Measurements from ENCODE around the gene GALNT2.

GALNT2 gene

DNA sequence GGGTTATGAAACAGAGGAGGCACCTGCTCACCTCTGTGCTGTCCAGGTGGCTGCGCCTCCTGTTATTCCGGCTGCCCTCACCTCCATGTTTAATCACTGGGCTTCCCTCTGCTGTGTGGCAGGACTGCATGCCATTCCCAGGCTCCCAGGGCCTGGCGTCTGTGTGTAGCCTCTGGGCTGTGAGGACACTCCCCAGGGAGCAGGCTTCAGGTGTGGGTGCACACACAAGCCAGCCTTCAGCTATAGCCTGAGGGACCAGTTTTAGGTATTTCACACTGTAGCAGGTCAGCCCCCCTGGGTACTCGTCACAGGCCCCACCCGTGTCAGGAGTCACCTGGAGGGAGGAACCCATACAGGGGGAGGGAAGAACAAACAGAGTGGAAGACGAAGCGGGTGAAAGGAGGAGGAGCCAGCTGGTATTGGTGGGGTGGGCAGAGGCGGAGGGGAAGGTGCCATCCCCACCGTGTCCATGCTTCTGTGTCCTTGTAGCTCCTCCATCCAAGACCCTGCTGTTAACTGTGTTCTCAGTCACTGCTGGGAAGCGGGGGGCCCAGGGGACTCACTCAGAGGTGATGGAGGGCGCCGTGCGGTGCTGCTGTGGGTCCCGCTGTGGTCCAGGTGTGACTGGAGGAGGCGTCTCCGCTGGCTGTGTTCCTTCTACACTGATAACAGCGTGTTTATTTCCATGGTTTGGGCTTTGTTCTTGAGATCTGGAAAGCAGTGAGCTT lies 200.5 kb downstream of the GALNT2 start:
- no peak for DNase-seq

DNA sequence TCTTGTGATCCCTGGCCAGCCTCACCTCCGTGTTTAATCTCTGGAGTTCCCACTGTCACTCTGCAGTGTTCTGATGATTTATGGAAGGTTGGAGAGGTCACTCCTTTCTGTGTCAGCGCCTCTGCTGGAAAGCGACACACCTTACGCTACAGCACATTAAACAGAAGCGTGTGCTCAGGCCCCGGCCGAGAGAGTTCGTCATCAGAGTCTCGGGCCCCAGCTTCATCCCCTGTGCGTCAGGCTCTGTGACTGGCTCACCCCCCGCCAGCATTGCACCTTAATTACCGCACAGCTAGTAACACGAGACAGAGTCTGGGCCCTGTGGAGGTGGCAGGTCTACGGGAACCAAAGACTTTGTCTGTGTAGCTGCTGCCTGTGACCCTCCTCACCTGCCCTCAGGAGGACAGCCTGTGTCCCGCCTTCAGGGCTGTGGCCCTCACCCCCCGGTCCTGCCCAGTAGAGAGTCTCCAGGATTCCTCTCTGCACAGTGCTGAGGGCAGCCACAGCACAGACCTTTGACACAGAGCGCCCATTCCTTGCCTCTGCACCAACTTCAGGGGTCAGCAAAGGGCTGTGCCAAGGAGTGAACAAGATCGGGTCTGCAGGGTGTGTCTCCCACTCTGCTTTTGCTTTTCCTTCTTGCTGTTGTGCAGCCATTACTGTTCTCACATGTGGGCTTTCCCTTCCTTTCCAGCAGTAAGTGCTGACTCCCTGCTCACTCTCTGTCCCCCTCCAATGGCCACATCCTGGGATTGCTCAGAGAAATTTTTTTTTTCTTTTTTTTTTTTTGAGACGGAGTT lies 201.5 kb downstream of the GALNT2 start:
- no peak for DNase-seq

DNA sequence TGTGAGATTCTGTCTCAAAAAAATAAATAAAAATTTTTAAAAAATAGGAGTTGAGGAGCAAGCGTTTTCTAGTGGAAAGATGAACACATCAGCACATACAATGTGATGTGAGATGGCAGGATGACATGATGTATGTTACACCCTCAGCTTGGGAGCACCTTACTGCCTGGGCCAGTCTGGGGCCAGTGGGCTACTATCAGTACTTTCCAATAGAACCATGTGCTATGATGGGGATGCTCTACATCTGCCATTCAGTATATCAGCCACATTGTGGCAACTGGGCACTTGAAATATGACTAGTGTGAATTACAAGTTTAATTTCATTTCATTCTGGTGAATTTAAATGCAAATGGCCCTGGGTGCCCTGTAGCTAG lies 203.1 kb downstream of the GALNT2 start:
- no peak for DNase-seq

DNA sequence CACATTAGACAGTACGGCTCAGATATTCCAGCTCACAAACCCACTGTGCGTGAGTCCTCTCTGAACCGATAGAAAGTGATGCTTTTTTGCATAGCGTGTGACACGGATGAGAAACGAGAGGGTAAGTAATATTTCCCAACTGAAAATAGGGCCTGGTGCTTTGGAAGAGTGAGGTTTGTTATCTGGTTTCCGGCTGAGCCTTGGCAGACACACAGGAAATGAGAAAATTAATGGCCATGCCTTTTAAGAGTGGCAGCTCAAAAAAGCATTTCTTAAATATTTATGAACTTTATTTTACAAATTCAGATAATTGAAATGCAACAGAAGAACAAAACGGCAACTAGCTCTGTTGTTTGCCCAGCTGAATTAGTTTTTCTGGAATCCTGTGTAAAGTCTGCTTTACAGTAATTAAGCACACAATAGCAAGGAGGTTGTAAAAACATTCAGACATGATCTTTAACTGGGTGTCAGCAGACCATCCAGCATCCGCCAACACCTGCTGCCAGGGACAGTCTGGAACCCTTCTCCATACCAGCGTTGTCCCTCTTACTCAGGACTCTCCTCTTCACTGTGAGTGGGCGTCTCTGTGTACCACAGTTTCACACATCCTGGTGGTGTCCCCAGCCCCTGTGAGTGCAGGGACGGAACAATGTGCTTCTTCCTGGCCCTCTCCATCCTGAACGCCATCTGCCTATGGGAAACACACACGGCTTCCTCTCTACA lies 203.7 kb downstream of the GALNT2 start:
- no peak for DNase-seq

DNA sequence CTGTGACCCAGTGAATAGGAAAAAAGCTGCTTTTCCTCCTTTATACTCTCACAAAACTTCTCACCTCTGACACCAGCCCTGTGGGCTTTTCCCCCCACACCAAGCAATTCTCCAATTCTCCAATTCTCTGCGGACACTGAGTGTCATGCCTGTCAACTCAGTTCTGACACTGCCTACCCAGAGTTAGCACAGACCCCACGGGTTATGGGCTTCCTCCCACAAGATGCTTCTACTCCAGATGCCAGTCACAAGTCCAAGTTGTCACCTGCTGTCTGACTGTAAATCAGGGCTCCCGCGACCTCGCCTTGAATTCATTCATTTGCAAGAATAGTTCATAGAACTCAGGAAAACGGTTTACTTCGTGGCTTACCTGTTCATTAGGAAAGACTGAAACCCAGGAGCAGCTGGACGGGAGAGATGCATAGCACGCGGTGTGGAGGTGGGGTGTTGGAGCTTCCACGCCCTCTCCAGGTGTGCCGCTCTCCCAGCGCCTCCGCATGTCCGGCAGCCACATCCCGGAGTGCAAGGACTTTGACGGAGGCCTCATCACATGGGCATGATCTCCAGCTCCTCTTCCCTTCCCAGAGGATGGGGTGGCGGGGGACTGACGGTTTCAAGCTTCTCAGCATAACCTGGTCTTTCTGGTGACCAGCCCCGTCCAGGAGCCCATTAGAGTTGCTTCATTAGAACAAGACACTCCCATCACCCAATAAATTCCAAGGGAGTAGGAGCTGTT lies 204.4 kb downstream of the GALNT2 start:
- no peak for DNase-seq

DNA sequence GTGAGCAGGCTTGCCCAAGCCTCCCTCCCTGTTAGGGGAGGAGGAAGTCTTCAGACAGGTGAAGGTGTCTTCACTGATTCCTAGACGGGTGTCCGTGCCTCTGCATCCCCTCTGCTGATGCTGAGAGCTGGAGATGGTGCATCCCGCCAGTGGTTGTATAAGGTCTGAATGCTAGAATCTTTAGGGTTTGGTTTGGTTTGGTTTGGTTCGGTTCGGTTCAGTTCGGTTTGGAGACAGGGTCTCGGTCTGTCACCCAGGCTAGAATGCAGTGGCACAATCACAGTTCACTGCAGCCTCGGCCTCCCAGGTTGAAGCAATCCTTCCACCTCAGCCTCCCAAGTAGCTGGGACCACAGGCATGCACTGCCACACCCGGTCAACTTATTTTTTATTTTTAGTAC lies 205.5 kb downstream of the GALNT2 start:
- DNase-seq, result no peak

DNA sequence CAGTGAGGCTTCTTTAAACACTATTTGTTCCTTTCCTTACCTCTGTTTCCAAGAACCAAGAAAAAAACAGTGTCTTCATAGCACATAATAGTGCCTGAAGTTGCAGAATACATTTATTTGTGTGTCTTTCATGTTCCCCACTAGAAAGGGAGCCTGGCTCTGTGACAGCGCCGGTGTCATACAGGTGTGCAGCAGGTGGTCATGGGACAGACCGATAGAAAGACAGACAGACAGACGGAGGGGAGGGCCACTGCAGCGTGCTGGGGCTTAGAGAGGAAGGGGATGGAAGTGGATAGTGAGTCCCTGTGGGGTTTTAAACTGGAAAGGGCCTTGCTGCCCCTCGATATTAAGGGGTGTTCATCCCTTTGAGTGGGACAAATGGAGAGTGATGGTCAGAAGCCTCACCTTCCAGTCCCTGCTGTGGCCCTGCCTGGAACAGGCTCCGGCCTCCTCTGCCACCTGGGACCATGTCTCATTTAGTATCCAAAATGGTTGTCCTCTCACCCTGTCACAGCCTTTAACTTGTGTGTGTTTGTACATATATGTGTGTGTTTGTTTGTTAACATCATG lies 206.2 kb downstream of the GALNT2 start:
- no peak for DNase-seq

DNA sequence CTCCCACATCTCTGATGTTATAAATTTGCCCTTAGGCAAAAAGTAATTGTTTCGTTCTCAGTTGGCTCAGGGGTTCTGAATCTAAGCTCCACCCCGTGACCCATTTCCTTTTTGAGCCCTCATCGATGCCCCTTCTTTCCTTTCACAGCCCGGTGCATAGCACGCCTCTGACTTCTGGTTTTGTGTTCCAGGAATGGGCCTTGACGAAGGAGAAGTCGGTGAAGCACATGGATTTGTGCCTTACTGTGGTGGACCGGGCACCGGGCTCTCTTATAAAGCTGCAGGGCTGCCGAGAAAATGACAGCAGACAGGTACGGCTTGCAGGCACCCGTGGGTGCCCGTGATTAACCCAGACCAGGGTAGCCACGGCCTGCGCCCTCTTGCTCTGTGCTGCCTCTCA lies 207.2 kb downstream of the GALNT2 start:
- DNase-seq, result no peak

DNA sequence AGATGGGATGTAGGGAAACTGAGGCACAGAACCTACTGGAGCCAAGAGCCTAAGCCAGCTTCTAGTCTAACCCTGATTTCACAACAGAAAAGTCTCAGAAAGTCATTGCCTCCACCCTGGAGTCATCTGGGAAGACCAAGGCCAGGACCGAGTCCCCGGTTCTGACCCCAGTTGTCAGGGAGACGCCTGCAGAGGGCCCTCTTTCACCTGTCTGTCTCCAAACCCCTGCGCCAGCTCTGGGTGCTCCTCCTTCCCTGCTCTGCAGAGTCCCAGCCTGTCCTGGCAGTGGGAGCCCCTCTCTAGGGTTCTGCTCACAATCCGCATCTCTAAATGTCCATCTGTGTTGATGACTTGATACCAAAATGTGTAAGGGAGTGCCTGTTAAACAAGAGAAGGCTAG lies 209.4 kb downstream of the GALNT2 start:
- DNase-seq, result no peak

DNA sequence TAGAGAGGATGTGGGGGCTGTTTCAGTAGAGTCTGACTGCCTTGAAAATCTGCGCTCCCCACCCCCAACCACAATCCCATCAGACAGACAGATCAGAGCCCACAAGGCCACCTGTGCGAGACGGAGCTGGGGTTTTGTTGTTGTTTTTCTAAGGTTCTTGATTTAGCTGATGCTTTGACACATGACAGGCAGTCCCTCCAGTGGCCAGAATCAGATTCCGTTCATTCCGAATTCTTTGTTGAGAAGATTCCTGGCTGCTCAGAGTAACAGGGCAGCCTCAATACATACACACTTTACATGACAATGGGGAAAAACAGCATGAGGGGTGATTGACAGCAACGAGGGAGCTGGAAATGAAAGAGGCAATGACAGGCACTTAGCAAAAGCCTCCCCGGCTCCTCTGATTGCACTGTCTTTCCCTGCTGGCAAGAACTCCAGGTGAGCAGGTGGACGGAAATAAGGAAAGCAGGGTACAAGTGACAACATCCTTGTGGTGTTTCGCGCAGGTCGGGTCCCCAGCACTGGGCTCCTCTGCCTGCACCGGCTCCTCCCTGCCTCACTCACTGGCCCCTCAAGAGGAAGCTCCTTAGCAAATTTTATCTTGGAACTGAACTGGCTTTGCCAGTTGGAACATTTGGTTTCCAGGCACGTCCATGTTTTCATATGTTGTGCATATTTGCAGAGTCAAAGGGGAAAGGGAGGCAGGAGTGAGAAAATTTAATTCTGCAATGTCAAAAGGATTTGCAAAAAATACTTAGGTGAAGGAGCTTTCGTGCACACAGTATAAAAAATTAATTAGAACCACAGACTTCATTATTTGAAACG lies 210.4 kb downstream of the GALNT2 start:
- DNase-seq, result no peak

DNA sequence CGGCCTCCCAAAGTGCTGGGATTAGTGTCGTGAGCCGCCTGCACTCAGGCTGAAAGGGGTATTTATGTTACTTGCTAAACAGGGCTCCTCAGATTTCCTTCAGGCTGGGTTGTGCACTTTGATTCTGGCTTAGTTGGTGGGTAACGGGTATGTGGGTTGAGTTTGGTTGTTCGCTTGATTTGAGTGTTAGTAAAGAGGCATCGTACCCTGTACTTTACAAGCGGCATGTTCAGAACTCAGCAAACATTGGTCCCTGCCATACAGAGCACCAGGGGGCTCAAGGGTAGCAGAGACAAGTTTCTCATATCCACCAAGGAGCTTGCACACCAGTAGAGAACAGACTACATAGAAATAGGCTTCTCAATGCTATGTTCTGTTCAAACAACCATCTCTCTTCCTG lies 211.3 kb downstream of the GALNT2 start:
- no peak for DNase-seq

DNA sequence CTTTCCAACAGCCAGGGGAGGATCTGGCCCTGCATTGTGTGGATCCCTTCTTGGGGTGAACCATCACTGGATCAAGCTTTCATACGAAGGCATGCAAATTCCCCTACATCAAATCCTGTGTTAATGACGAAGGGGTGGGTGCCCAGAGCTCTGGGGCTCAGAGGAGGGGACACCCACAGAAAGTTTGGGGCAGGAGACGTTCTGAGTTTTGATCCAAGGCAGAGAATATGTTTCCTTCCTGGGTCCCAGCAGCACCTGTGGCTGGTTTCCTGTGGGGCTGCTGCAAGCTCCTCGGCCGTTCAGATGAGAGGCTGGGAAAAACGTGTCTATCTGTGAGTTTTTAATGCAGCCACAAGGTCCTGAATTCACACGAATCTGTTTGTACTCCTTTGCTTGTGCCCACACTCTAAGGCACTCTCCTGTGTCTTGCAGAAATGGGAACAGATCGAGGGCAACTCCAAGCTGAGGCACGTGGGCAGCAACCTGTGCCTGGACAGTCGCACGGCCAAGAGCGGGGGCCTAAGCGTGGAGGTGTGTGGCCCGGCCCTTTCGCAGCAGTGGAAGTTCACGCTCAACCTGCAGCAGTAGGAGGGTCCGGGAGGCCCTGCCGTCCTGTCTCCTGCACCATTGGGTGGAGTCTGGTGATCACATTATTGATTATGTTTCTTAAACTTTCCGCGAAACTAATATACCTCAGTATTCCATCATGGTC lies 212.0 kb downstream of the GALNT2 start:
- DNase-seq, result no peak

DNA sequence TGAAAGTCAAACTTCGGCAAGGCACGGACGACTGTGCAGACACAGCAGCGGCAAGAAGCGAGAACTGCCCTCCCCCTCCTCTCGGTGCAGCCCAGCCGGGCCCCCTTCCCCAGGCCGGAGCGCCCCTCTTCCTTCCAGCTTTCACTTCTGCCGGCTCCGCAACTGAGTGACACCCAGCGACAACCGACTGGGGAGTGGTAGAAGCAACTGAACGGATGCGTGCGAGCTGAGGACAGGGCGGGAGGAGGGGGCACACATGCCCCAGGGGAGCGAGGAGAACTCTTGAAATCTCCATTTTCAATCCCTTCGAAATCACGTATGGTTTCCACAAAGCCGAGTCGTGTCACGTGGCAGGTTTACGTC lies 212.5 kb downstream of the GALNT2 start:
- DNase-seq, result no peak

DNA sequence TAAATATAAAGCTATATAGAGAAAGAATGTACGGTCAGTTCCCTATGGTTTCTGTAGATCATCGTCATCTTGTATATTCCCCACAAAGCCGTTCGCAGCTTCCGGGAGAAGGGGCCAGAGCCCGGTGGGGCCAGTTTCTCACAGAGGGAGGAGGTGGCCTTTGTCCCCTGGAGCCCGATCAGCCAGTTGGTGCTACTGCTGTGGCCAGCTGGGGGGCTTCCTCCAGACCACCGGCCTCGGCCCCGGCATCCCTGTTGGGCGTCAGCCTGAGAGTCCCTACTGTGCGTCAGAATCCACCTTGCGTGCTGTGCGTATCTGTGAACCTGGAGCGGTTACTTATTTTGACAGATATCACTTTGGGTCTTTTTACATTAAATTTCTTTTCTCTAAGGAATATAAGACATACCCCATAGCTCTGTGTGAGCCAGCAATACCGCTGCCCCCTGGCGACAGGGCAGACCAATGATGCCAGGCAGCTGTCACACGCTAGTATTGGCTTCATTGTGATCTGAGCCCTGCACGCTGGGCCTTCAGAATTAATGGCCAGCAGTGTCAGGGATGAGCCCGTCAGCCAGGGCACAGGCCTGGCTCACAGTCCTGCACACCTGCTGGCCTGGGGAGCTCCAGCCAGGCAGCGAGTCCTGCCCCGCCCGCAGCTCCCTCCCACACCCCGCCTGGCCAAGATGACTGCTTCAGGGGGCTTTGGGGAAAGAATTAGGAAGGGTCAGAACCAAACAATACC lies 213.2 kb downstream of the GALNT2 start:
- DNase-seq, result no peak

DNA sequence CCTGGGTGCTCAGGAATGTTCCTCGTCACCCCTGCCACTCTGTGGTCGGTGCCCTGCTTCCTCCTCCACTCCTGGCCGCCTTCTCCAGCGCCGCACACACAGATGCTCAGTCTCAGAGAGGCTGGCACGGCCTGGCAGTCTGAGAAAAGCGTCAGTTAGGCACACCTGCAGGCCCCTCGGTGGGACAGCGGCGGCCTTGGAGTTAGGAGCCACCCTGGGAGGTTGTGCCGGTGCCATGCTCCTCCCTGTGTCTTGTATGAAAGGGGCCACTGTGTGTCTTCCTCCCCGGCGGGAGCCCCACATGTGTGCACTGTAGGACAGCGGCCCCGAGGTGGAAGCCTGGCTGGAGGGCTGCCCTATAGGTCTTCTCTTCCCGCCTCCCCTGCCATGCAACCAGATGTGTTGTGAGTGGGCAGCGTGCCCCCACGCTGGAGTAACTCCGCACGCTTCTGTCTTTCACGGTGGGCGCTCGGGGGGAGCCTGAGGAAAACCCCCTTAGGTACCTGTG lies 213.9 kb downstream of the GALNT2 start:
- no peak for DNase-seq

DNA sequence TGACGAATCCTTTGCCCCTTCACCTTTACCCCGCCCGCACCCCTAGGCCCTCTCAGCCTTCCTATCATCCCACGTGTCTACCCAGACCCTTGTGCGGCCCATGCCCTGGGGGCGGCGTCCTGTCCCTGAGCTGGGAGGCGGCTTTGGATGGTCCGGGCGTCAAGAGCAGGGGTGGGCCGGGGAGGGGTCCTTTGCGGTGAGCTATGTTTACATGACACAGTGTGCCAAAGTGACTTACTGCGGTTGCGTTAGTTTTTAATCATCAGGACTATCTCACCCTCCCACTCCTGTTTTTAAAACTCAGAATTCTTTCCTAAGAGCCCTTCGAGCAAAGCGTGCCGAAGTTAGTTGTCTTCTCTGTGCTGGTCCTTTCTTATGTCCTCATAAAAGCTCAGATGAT lies 214.5 kb downstream of the GALNT2 start:
- DNase-seq, result no peak

DNA sequence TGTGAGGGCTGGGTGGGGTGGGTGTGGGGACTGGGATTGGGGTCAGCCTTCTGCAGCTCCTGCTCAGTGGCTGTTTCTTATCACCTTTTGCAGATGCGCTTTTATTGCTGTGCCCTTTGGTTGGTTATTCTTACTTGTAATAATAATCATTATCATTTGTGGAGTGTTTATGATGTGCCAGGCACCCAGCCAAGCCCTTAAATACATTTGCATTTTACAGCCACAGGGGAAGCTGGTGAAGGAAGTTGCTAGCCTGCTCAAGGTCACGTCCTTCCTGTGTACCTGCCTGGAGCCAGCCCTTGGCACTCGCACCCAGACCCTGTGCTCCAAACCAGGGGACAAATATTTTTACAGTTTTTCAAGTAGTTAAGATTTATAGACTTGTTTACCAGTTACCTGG lies 215.1 kb downstream of the GALNT2 start:
- no peak for DNase-seq

DNA sequence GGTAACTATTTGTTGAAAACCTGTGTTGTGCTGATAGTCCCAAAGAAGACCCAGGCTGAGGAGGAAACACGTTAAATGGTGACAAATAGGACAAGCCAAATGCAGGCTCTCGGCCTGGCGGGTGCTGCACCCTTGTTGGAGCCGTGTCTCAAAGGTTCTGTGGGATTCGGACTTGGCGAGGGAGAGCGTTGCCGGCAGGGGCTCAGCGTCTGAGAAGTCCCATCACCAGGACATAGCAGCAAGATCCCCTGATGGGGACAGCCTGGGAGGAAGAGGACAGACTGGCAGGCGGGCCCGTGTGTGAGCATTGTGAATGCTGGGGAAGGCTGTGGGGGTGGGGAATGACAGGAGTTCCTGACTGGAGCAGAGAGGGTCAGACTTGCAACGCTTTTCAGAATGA lies 216.6 kb downstream of the GALNT2 start:
- DNase-seq, result no peak

DNA sequence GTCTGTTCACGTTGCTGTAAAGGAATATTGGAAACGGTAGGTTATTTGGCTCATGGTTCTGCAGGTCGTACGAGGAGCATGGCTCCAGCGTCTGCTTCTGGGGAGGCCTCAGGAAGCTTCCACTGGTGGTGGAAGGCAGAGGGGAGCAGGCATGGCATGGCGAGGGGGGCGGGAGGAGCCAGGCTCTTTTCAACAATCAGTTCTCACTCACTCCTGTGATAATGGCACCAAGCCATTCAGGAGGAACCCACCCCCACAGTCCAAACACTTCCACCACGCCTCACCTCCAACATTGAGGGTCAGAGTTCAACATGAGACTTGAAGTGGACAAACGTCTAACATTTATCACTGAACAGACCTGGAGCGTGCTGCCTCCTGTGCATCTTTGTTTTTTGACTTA lies 217.9 kb downstream of the GALNT2 start:
- no peak for DNase-seq

DNA sequence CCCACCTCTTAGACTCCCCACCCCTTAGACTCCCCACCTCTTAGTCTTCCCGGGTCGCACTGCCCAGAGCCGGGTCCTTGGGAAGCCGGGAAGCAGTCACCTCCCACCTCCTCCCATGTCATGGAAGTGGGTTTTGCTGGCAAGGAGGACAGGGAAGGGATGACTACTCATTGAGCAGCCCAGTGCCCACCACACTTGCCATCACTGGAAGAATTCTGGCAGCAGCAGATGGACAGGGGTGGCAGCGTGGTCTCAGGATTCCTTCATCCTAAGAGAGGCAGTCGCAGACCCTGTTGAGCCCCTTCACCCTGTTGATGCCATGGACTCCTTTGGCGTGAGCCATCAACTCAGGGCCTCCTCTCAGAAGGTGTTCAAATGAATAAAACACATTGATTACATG lies 218.3 kb downstream of the GALNT2 start:
- DNase-seq, result no peak
